Transverse colon (tissue), 4 donors: Measurements from ENCODE around the gene DTX1.

Experiments used
- CTCF ChIP-seq, 5 experiments: fragments of 200-600 bp in 3 of 5; fragments of 450-650 bp in 2 of 5; sonication (generic) in 3 of 5; IDR thresholded peaks; 1 replicate in 2 of 5; 2 replicates in 3 of 5; pipeline ENCODE4 v1.5.1; 2016 to 2017; ENCODE audit warnings: antibody characterized with exemption in 5 of 5, inconsistent platforms in 3 of 5, mild to moderate bottlenecking in 2 of 5, moderate library complexity in 1 of 5
- POLR2A ChIP-seq: fragments of 450-650 bp; IDR thresholded peaks from one replicate; pipeline ENCODE4 v1.6.1; 2016; ENCODE audit warnings: antibody characterized with exemption, mild to moderate bottlenecking, moderate library complexity
- POLR2AphosphoS5 ChIP-seq, 3 donors: sonication (generic); formaldehyde crosslinking; IDR thresholded peaks; one replicate each; pipeline ENCODE4 v1.6.1; 2016; ENCODE audit warnings: antibody characterized with exemption in 3 of 3

GRCh38 chr12:113044516-113044915, 12.0 kb upstream of the DTX1 start:
- TF ChIP-seq POLR2AphosphoS5 (IDR thresholded peaks at IDR 0.05) (no peak), CTCF (IDR thresholded peaks at IDR 0.05) (no peak), POLR2A (no peak)
